Mesenteric fat pad (tissue), 1 donor: ENCODE results near the gene CTIF. TPM values are rescaled to one million over a fixed set of nuclear protein-coding genes. Genes with fewer than 3 reads are reported as not detected.
"Not testable (repeated sequence)": the region's sequence is repeated elsewhere in the genome, so short reads cannot be mapped to it uniquely, and the experiment has no call there.

Source experiments
- DNase-seq: peaks from one replicate; pipeline ENCODE4 v3.0.0-alpha.2; 2020; ENCODE audit warnings: low spot score
- total RNA-seq: library from RNA; stranded (reverse); fragmentation: NEBNext Ultra II Directional; extraction: Animal tissue kit (Norgen Biotek cat#: 25700); gene quantifications from one replicate; pipeline ENCODE4 v1.2.1, GENCODE V29; 2021
- donor health status: DM: yes; HTN: yes; CAD: no.

Gene CTIF
- total RNA-seq, 1 donor from 2014 or later, result 196 TPM

DNA sequence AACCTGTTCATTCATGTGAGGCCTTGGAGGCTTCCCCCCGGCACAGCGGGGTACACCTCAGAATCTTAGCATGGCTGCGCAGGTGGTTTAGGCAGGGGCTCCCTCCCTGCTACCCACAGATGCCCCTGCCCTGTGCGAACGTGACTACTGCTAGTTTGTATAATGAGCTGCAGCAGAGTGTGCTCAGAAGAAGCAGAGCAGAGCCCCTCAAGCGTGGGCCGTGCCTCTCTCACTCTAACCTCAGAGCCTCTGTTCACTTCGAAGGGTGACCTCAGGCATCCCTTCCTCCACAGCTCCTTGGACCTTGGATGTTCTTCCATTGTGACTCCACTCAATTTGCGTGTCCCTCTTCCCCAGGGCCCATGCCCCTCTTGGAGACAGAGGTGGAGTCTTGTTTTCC lies 161.6 kb downstream of the CTIF start:
- DNase-seq, result no peak

DNA sequence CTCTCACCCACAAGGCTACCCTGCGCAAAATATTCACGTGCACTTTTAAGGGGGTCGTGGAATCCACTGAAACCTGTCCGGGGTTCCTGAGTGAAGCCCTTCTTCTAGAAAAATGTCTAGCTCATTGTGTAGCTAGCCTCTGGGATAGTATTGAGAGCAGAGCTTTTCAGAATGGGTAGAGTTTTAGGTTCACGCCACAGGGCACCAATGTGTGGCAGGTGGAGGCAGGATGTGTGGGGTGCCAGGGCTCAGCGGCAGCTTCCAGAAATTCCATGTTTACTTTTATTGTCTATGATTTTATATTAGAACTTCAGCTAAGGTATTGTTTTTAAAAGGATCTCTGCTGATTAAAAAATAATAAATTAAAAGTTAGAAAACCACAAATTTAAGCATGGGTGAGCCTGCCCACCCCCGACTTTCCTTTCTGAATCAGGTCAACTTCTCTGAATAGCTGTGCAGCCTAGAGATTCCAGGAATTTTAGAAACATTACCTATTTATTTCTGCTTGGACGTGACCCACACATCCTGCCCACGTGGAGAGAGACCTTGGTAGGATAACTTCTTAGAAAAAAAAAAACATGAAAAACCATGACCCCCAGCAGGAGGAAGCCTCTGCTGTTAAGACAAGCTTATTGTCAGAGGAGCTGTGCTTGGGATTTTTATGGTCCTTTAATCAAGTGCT lies 163.7 kb downstream of the CTIF start:
- DNase-seq, result no peak

DNA sequence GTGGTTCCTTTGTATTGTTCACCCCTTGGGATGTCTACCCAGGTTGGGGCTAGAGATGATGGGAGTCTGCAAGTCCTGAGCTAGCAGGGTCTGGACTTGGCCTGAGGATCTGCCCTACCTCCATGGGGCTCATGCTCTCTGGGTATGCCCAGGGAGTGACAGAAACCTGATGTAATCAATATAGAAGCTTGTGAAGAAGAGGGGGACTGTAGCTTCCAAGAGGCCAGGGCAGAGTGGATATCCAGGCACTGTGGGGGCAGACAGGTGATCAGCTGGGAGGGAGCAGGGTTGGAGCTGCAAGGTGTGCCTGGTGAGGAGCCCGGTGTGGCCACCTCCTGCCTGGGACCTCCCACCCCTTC lies 164.2 kb downstream of the CTIF start:
- no peak for DNase-seq

DNA sequence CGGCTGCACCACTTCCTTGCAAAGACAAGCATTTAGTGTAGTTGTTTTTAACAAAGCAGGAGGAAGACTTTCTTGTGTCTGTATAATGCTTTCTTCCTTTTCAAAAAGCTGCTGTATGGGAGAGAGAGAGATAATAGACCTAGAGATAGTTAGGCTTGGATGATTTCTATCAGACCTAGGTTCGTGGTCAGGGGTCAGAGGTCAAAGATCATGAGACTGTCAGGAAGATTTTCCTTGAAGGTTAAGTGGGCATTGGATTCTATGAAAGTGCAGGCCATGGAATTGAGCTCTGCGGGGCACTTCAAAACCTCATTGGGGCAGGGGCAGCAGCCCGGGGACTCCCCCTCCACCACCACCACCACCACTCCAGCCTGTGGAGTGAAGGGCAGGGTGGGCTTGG lies 164.6 kb downstream of the CTIF start:
- no peak for DNase-seq

DNA sequence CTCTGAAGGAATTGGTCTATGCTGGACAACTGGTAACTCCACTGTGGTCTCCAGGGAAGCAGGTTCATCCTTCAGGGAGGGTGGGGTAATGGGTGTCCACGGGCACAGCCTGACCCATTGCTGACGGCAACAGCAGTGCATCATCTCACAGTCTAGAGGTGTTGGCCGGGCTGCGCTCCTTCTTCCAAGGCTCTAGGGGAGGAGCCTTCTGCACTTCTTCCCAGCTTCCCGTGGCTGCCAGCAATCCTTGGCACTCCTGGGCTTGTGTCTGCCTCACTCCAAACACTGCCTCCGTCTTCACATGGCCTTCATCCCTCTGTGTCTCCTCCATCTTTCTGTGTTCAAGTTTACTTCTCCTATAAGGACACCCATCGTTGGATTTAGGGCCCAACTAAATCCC lies 166.2 kb downstream of the CTIF start:
- no peak for DNase-seq

DNA sequence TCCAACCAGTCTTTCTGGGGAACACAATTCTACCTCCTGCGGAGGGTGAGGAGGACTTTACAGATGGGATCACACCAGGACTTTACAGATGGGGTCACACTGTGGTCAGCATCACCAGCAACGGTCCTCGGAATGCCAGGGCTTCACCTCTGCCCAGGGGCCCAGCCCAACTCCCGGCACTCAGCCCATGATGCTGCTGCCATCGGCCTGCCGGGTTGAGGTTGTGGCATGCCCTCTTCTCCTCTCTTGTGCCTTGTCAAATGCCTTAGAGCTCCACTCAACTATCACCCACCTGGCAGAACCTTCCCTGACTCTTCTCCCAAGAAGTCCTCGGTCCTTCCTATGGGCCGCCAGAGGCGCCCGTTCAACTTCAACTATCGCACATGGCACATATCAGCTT lies 166.7 kb downstream of the CTIF start:
- DNase-seq, result no peak

DNA sequence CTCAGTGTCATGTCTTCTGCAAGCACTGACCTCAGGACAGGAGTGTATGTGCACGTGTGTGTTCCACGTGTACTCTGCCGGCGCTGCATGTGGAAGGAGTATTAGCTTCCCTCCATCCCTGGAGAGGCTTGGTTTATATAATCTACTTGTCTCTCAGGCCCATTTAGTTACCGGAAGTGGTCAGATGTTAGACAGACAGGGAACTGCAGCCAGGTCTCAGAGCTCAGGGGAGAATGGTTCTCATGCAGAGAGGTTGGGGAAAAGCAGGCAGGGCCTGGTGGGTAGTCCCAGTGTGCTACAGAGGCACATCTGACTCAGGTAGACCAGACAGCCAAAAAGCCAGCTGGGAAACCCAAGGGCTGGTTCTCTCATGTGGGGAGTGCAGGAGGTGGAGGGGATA lies 167.9 kb downstream of the CTIF start:
- DNase-seq, result no peak

DNA sequence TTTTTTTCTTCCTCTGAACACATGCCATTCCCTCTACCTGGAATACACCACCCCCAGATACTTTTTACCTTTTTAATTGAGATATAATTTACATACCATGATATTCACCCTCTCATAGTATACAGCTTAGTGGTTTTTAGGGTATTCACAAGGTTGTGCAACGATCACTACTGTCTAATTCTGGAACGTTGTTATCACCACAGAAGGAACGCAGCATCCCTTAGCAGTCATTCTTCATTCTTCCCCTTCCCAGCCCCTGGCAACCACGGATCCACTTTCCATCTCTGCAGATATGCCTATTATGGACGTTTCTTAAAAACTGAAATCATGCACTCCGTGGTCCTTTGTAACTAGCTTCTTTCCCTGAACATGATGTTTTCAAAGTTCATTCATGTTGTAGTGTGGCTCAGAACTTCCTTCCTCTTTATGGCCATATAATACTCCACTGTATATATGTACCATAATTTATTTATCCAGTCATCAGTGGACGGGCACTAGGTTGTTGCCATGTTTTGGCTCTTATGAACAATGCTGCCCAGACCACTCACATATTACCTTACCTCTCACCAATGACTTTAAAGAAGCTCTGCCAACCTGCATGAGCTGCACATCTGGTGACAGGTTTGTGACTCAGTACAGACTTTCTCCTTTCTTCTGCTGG lies 168.9 kb downstream of the CTIF start:
- no peak for DNase-seq

DNA sequence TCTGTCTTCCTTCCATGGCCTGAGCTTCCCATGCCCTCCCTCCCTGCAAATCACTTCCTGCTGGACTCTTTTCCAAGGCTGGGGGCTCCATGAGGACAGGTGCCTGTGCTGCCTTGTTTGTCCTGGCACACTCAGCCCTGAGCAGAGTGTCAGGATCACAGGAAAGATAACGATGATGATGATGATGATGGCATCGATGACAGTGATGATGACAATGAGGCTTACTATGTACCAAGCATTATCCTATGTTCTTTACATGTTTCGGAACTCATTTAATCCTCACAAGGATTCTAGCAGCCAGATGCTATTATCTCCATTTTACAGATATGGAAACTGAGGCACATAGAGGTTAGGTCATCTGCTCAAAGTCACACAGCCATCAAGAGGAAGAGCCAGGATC lies 170.0 kb downstream of the CTIF start:
- no peak for DNase-seq

DNA sequence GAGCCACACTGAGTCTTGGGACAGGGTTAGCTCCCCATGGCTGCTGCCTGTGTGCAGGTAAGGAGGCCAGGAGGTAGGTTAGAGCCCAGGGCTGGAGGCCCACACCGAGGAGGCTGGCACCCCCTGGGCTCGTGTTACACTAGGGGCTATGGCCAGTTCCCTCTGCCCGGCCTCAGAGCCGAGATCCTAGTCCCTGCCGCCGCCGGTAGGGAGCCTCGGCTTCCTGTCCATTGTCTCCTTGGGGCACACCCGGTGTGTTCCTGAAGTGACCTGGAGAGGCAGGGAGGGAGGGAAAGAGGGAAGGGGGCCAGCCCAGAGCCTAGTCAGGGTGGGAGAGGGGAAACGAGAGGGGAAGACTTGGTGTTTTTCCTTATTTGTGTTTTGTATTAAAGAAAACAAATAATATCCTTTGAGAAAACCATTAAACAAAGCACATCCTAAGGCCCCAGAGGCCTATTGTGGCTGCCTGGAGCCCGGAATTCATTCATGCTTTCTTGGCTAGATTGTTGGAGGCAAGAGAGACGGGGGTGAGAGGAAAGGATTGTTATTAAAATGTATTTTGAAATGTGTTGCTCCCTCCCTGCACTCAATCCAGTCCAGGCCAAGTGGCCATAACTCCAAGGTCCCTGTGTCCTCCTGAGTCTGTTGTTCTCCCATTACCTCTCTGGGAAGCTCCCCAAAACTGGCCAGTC lies 170.7 kb downstream of the CTIF start:
- DNase-seq, result no peak

DNA sequence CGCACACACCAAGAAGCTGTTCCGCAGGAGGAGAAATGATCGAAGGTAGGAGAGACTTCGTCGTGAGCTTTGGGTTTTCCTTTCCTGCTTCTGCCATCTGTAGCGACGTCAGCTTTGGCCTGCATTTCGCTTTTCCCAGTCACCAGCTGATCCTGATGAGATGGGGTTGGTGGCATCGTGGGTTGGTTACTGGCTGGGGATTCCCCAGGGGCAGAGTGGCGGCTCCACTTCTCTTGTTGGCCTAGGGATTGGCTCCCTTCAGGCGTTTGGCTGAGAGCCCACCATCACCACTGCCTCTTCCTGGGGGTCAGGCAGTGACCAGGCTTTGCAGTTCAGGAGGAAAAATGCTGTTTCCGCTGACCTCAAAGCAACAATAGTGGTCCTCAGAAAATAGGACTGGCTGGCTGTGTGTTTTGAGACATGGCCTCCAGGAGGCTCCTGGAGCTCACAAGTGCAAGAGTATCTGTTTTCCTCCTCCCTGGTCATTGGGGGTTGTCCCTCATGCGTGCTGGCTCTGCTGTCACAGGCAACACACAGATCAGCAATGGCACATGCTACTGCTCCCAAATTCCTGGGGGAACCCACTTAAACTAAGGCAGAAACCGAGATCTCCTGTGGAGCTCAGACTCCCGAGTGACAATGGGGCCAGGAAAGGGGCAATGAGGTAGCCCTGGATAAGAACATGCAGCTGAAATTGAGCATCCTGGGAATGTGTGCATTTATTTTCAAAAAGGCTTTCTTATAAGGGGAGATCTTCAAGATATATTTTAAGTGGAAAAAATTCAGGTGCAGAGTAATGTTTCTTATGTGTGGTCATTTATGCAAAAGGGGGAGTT lies 173.0 kb downstream of the CTIF start:
- DNase-seq, result no peak

DNA sequence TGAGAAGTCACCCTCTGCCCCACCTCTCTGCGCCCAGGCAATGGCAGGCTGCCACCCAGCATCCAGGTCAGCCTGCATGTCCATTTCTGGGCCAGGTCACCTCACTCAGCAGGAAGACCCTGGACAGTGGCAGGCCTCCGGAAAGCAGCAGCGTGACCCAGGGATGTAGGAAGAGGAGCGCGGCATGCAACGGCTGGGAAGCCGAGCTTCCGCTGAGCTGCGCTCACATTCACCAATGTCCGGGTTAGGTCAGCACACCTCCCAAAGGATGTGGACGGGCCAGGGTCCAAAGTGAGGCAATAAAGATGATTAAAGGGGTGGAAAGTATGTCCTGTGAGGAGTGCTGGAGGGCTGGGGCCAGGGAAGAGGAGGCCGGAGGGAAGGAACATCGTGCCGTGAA lies 174.5 kb downstream of the CTIF start:
- DNase-seq, result no peak

DNA sequence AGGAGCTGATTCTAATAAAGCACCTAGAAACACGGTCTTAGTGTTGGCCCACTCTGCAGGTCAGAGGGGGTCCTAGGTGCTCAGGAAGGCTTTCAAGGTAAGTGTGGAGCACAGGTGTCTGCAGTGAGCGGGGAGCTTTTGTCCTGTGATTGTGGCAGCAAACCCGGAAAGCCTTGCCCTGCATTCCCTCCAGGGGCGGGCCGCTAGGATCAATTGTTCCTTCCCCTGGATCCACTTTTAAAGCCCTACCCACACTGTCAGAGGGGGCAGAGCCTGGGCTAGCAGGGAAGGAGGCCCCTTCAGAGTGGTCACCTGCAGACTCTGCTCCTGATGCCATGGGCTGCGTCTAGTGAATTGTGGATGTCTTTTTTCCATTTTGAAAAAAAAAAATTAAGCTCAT lies 176.0 kb downstream of the CTIF start:
- DNase-seq, result no peak

DNA sequence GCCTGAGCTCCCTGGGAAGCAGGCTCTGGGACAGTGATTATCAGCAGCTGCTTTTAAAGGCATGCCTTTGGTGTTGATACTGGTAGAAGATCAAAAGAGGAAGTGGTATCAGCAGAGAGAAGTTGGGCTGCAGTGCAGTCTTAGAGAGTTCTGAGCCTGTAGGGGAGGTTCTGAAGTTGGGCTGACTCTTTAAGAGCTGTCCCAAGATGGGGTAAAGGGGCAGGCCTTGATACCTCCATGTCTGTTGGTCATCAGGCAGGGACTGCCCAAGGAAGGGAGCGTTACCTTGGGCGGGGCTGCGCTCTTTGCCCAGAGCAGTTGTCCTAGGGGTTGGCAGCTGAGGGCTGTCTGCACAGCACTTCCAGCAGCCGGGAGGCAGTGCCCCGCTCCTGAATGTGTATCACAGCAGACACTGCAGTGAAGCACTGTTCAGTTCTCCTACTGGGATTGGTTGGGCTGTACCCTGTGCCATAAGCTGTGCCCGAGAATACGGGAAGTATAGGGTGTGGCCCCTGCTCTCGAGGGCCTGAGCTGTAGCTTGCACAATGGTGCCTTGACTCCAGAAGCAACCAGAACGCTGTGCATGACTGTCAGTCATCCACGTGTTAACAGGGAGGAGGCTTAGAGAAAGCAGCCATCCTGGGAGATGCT lies 177.0 kb downstream of the CTIF start:
- no peak for DNase-seq

DNA sequence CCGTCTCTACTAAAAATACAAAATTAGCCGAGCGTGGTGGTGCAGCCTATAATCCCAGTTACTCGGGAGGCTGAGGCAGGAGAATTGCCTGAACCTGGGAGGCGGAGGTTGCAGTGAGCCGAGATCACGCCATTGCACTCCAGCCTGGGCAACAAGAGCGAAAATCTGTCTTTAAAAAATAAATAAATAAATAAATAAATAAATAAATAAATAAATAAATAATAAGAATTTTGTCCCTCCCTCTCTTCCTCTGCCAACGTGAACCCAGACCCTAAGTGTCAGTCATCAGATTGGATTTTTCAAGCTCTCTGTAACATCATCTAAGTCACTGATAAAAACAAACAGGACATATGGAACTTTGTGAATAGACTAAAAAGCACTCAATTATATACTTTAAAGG lies 178.4 kb downstream of the CTIF start:
- DNase-seq, result not testable (repeated sequence)

DNA sequence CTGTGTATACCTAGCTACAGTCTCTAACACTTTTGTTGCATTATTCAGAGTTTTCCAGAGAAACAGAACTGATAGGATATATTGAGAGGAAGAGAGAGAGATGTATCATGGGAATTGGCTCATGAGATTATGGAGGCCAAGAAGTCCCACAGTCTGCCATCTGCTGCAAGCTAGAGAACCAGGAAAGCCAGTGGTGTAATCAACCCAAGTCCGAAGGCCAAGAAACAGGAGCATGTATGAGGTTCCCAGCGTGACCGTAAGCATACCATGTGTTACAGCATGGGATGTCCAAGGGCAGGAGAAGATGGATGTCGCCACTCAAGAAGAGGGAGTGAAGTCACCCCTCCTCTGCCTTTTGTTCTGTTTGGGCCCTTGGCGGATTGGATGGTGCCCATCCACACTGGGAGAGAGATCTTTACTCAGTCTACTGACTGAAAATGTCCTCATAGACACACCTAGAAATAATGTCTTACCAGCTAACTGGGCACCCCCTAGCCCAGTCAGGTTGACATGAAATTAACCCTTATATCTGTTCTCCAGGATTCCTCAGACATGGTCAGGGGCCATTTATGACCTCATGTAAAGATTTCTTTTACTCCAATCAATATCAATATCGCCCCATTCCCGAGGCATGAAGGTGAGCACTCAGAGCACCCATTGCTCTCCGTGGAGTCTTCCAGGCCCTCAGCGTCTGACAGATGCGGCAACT lies 179.6 kb downstream of the CTIF start:
- DNase-seq, result no peak

DNA sequence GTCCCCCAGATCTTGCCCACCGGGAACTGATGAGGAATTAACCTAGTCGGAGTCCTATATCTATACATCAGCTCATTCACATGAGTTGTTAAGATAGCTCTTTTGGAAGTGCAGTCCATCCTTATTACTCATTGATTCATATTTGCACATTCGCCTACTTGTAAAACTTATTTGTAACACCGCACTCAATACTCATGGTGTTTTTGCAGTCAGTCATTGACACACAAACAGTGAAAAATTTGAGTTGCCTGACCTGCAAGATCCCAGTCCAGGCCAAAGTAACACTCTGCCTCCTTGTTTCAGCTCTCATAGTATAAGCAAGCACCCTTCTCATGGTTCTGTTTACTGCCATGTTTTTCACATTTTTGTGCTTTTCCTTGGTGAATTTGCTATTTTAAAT lies 180.6 kb downstream of the CTIF start:
- DNase-seq, result no peak

DNA sequence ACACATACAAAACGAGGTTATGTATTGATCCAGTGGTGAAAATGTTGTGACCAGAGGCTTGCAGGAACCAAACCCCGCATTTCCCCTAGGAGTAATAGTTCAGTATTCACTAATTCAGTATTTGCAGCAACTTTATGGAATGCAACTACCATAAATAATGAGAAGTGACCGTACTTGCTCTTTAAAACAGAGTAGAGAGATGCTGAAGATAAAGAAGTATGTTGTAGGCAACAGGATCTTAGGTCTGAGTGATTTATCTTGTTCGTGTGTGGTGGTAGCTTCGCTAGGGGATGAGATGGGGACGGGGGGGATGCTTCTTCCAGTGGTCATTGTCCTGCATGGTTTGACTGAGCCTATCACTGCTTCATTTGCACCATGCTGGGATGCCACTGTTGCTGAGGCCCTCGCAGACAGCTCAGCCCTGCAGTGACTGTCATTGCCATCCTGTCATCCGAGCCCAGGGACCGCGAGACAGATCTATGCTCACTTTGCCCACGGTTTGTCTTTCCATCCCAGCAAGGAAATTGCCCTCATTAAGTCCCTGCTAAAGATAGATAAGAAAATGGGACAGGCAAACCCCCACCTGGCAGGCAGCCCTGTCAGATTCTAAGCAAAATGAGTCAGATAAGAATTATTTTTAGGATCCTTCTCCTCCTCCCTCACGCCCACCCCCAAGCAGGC lies 181.3 kb downstream of the CTIF start:
- DNase-seq, result no peak

DNA sequence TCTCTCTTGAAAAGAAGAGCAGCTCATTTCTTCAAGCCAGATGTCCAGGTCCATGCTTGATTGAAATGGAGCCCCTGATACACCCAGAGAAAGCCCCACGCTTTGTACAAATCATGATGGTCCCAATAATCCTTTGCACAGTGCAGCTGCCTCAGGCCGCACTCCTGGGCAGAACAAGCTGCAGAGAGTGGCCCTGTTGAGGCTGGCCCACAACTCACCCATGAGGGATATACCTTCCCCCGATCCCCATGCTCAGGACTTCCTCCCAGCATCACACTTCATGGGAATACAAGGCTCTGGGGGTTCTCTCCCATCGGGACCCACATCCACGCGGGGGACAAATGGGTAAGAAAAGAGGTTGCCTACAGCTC lies 181.8 kb downstream of the CTIF start:
- DNase-seq, result no peak

DNA sequence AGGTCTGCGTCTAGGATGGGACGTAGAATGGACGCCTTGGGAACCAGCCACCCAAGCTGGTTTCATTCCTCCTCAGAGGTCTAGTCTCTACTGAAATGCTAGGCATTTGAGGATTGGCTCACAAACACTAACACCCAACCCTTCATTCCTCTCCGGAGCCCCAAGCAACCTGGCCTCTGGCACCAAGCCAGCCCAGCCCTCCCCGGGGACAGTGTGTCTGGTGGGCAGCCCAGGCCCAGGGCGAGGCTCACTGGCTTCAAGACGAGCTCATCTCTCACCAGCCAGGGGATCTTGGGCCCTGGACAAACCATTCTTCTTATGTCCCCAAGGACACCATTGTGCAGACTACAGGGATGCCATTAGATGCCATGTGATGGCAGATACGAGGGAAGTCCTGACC lies 182.5 kb downstream of the CTIF start:
- DNase-seq, result no peak
